ENCODE results near the gene CPNE4. TPM values are rescaled to one million over a fixed set of nuclear protein-coding genes. Genes with fewer than 3 reads are reported as not detected.

The CPNE4 gene
- total and polyA plus RNA-seq, 8 donors = 0.15 to 8.9 (median 1.7) TPM

DNA sequence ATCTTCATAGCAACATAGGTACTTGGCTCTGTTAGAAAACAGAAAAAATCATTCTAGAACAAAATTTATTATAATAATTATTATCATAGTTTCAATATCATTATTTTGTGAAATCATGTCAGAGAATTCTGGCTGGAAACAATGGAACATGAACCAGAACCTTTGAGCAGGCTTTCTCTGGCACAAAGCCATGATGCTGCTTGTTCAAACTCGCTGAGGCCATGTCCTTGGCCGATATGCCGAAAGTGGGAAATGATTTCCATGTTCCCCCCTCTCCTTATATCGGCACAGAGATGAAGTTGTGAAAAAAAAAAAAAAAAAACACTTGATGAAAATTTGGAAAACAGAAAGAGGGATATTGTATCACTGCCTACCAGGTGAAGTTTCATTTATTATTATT lies 483.1 kb downstream of the CPNE4 start:
- Histone ChIP-seq H3K36me3 (no peaks in the 10 kb centered on the region), H3K4me3 (no peak overlapping the region), H3K9me3 (no peaks in the 10 kb centered on the region), H3K4me1 (no peaks in the 10 kb centered on the region), H3K27me3 (no peaks in the 10 kb centered on the region), H3K27ac (no peak overlapping the region)
- intact Hi-C loops (cut with DNase I; ENCODE audit: low total_unique reads) = no loop called here
- TF ChIP-seq POLR2AphosphoS5 (IDR thresholded peaks at IDR 0.05) (no peak), EP300 (IDR thresholded peaks at IDR 0.05) (no peak), POLR2A (IDR thresholded peaks at IDR 0.05) (no peak), CTCF (IDR thresholded peaks at IDR 0.05) (no peak)
- DNase-seq = no peak
- WGBS, 5 donors = 55 to 84% (median 80%) methylated on average over 4 of the region's 4 CpGs

DNA sequence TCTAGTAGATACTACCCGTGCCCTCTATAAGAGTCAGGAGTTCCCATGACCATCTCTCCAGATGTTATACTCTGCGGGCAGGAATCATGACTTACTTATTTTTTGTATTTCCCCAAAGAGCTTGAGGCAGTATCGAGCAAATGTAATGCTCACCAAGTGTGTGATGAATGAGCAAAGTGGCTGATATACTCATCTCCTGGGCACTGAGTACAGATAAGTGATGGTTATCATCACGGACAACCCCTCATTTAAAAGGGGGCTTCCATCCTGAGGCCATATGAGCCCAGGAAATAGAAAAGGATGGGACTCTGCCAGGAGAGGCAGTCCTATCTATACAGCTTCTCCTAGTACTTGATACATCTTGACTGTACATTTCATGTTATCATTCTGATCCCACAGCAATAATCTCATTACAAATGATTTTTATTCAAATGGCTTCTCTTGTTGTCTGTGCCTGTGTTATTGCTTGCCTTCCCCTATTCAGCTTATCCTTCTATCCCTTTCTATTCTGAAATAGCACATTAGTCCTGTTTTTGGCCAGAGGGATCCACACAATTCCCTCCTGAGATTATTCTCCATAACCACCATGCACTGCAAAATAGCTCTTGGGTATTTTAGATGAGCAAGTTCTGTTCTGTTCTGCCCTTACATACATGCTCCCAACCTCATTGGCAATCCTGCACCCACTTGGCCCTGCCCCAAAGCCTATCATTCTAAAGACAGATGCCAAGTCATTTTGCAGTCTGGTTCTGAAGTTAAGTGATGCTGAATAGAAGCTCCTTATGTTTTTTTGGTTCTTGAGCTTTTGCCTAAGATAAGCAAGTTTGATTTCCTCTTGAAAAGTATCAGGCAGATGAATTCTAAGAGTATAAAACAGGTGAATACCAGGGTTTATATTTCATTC lies 484.0 kb downstream of the CPNE4 start:
- Histone ChIP-seq H3K27me3 (no peaks in the 10 kb centered on the region), H3K36me3 (no peaks in the 10 kb centered on the region), H3K4me1 (no peaks in the 10 kb centered on the region), H3K9me3 (no peaks in the 10 kb centered on the region), H3K27ac (no peak overlapping the region), H3K4me3 (no peak overlapping the region)
- no peak for DNase-seq
- TF ChIP-seq POLR2A (IDR thresholded peaks at IDR 0.05) (no peak), CTCF (IDR thresholded peaks at IDR 0.05) (no peak), POLR2AphosphoS5 (IDR thresholded peaks at IDR 0.05) (no peak), EP300 (IDR thresholded peaks at IDR 0.05) (no peak)
- 58 to 86% (median 68%) methylated on average over 4 of the region's 4 CpGs for WGBS, 5 donors
- intact Hi-C loops (cut with DNase I; ENCODE audit: low total_unique reads) = no loop called here

DNA sequence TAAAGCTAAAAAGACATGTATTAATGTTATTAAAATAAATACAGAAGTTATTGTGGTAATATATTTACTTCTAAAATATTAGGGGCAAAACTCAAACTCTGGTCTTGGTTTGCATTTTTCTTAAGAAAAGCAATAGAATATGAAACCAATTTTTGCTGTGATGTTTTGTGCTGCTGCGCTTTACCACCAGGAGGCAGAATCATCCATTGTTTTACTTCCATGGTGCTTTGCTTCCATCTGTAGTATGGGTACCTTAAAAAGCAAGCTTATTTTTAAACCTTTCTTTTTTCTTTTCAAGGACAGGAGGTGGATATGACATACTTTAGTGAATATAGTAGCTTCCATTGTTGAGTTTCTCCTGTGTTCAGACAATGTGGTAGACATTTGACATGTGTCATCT lies 485.5 kb downstream of the CPNE4 start:
- Histone ChIP-seq H3K4me3 (no peak overlapping the region), H3K4me1 (no peaks in the 10 kb centered on the region), H3K9me3 (no peaks in the 10 kb centered on the region), H3K27ac (no peak overlapping the region), H3K36me3 (no peaks in the 10 kb centered on the region), H3K27me3 (no peaks in the 10 kb centered on the region)
- WGBS, 5 donors = 85 to 91% (median 88%) methylated on average over 1 of the region's 1 CpG
- TF ChIP-seq EP300 (IDR thresholded peaks at IDR 0.05) = no peak
- no peak for TF ChIP-seq POLR2A (IDR thresholded peaks at IDR 0.05)
- no peak for TF ChIP-seq CTCF (IDR thresholded peaks at IDR 0.05)
- no peak for TF ChIP-seq POLR2AphosphoS5 (IDR thresholded peaks at IDR 0.05)
- no peak for DNase-seq
- intact Hi-C loops (cut with DNase I; ENCODE audit: low total_unique reads) = no loop called here

GRCh38 chr3:131547585-131547984 lies 487.2 kb downstream of the CPNE4 start:
- TF ChIP-seq POLR2A (IDR thresholded peaks at IDR 0.05) = no peak
- no peak for TF ChIP-seq CTCF (IDR thresholded peaks at IDR 0.05)
- no peak for TF ChIP-seq POLR2AphosphoS5 (IDR thresholded peaks at IDR 0.05)
- TF ChIP-seq EP300 (IDR thresholded peaks at IDR 0.05) = no peak
- H3K4me1 ChIP-seq = peaks cover 0 to 9% (median 3%) of the 10 kb centered on the region in 4 donors
- no peaks in the 10 kb centered on the region for H3K36me3 ChIP-seq
- 76 to 93% (median 87%) methylated on average over 1 of the region's 1 CpG for WGBS, 5 donors
- no peak overlapping the region for H3K27ac ChIP-seq
- no peaks in the 10 kb centered on the region for H3K27me3 ChIP-seq
- intact Hi-C loops (cut with DNase I; ENCODE audit: low total_unique reads) = no loop called here
- no peak for DNase-seq
- H3K4me3 ChIP-seq = no peak overlapping the region
- H3K9me3 ChIP-seq = no peaks in the 10 kb centered on the region

All from stomach (tissue), 9 donors.